ENCODE data around the gene PKDREJ. TPM values are rescaled to one million over a fixed set of nuclear protein-coding genes. Genes with fewer than 3 reads are reported as not detected.

PKDREJ gene
- total RNA-seq, 4 donors from 2014 or later: 0.27 TPM; not detected in 3

DNA sequence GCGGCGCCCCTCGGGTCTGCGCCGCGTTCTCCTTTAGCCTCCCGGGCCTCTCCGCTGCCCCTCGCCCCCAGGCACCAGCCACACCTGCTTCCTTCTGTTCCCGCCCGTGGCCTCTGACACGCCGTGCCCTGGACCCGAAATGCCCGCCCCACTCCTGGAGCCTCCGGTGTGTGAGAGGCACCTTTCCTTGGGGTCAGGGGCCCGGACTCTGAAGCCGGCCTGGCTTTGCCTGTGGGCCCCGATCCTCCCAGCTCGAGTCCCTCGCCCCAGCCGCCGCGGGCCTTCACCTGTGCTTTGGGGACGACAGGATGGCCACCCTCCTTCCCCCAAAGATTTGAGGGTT, 12.4 kb downstream of the PKDREJ start:
- in situ Hi-C loops (cut with MboI; ENCODE audit: low pct_ligation_motif_present in 1 of 4, low pct_unique_long_range_greater_than_20kb in 1 of 4, low sequenced_read_pairs in 3 of 4) (no loop called here), intact Hi-C loops (cut with DNase I; ENCODE audit: low total_unique reads) (loop anchor here (10.0 kb wide), 1 partner anchor 936 kb away; no protein-coding TSS in a partner anchor)
- Histone ChIP-seq H3K36me3 (no peaks in the 10 kb centered on the region), H3K27me3 (no peaks in the 10 kb centered on the region), H3K27ac (peak overlapping the region; percentile 92 to 95 (median 94)), H3K4me1 (peaks cover 0 to 21% (median 12%) of the 10 kb centered on the region in 4 donors), H3K9me3 (no peaks in the 10 kb centered on the region), H3K4me3 (peak overlapping the region; percentile 60 to 95 (median 78))
- WGBS, 2 donors (ENCODE audit: low coverage in 1 of 2): 7% methylated on average over 25 of the region's 25 CpGs; no CpG with 5 or more reads in 1 of the 2 donors
- DNase-seq: peak; percentile 38
- TF ChIP-seq CTCF (IDR thresholded peaks at IDR 0.05) (no peak), EP300 (IDR thresholded peaks at IDR 0.05; ENCODE audit: low read depth) (no peak), POLR2AphosphoS5 (IDR thresholded peaks at IDR 0.05) (no peak), POLR2A (IDR thresholded peaks at IDR 0.05) (no peak)

GRCh38 chr22:46250035-46250782, 12.9 kb downstream of the PKDREJ start, which contains the start of gene CDPF1:
TSS of gene CDPF1 (minus strand) at chr22:46250293. CDS start at chr22:46248284, 2,009 bp downstream.
- intact Hi-C loops (cut with DNase I; ENCODE audit: low total_unique reads): loop anchor here (10.0 kb wide), 1 partner anchor 935 kb away; no protein-coding TSS in a partner anchor
- 1% methylated on average over 35 of the region's 89 CpGs; no CpG with 5 or more reads in 1 of the 2 donors for WGBS, 2 donors (ENCODE audit: low coverage in 1 of 2)
- in situ Hi-C loops (cut with MboI; ENCODE audit: low pct_ligation_motif_present in 1 of 4, low pct_unique_long_range_greater_than_20kb in 1 of 4, low sequenced_read_pairs in 3 of 4): no loop called here

GRCh38 chr22:46247443-46247975, 15.6 kb downstream of the PKDREJ start:
- peaks cover 0 to 24% (median 12%) of the 10 kb centered on the region in 4 donors for H3K4me1 ChIP-seq
- no peak for DNase-seq
- H3K36me3 ChIP-seq: no peaks in the 10 kb centered on the region
- in situ Hi-C loops (cut with MboI; ENCODE audit: low pct_ligation_motif_present in 1 of 4, low pct_unique_long_range_greater_than_20kb in 1 of 4, low sequenced_read_pairs in 3 of 4): no loop called here
- no peak for TF ChIP-seq EP300 (IDR thresholded peaks at IDR 0.05; ENCODE audit: low read depth)
- TF ChIP-seq POLR2AphosphoS5 (IDR thresholded peaks at IDR 0.05): no peak
- TF ChIP-seq CTCF (IDR thresholded peaks at IDR 0.05): no peak
- TF ChIP-seq POLR2A (IDR thresholded peaks at IDR 0.05): no peak
- intact Hi-C loops (cut with DNase I; ENCODE audit: low total_unique reads): loop anchor here (5.0 kb wide), 1 partner anchor 95 kb away; the partner anchor contains the start of gene PPARA
- WGBS, 2 donors (ENCODE audit: low coverage in 1 of 2): 100% methylated on average over 1 of the region's 2 CpGs; no CpG with 5 or more reads in 1 of the 2 donors
- no peak overlapping the region for H3K4me3 ChIP-seq
- no peak overlapping the region for H3K27ac ChIP-seq
- no peaks in the 10 kb centered on the region for H3K27me3 ChIP-seq
- no peaks in the 10 kb centered on the region for H3K9me3 ChIP-seq

More at GRCh38 chr22:46250035-46250782, 12.9 kb downstream of the PKDREJ start, which contains the start of gene CDPF1:
- DNase-seq: peak; percentile 95
- H3K27ac ChIP-seq: peak within 1 kb of the TSS; percentile 92 to 95 (median 94)
- no peaks in the 10 kb centered on the region for H3K36me3 ChIP-seq
- H3K27me3 ChIP-seq: no peaks in the 10 kb centered on the region
- H3K4me3 ChIP-seq: peak within 1 kb of the TSS; percentile 60 to 95 (median 78)
- peaks cover 0 to 23% (median 12%) of the 10 kb centered on the region in 4 donors for H3K4me1 ChIP-seq
- TF ChIP-seq CTCF (IDR thresholded peaks at IDR 0.05) (peak in 2 of 5 experiments; percentile 10 to 47), EP300 (IDR thresholded peaks at IDR 0.05; ENCODE audit: low read depth) (no peak), POLR2AphosphoS5 (IDR thresholded peaks at IDR 0.05) (peak; percentile 83 to 94 (median 92)), POLR2A (IDR thresholded peaks at IDR 0.05) (peak; percentile 84)
- no peaks in the 10 kb centered on the region for H3K9me3 ChIP-seq

GRCh38 chr22:46246178-46246577, 17.0 kb downstream of the PKDREJ start:
- TF ChIP-seq POLR2A (IDR thresholded peaks at IDR 0.05) (no peak), POLR2AphosphoS5 (IDR thresholded peaks at IDR 0.05) (no peak), CTCF (IDR thresholded peaks at IDR 0.05) (no peak), EP300 (IDR thresholded peaks at IDR 0.05; ENCODE audit: low read depth) (no peak)
- 60 to 92% methylated on average over 1 to 10 of the region's 10 CpGs for WGBS, 2 donors (ENCODE audit: low coverage in 1 of 2)
- in situ Hi-C loops (cut with MboI; ENCODE audit: low pct_ligation_motif_present in 1 of 4, low pct_unique_long_range_greater_than_20kb in 1 of 4, low sequenced_read_pairs in 3 of 4) (no loop called here), intact Hi-C loops (cut with DNase I; ENCODE audit: low total_unique reads) (loop anchor here (5.0 kb wide), 1 partner anchor 94 kb away; the partner anchor contains the start of gene PPARA)
- Histone ChIP-seq H3K4me3 (no peak overlapping the region), H3K9me3 (no peaks in the 10 kb centered on the region), H3K27ac (no peak overlapping the region), H3K27me3 (no peaks in the 10 kb centered on the region), H3K36me3 (no peaks in the 10 kb centered on the region), H3K4me1 (peaks cover 0 to 19% (median 10%) of the 10 kb centered on the region in 4 donors)
- DNase-seq: no peak
